ENCODE data around the gene CRELD1.
"Not testable (repeated sequence)": the region's sequence is repeated elsewhere in the genome, so short reads cannot be mapped to it uniquely, and the experiment has no call there.

Gene CRELD1

GRCh38 chr3:9935966-9936510 lies 2.4 kb downstream of the CRELD1 start:
- FAIRE-seq, result no peak

DNA sequence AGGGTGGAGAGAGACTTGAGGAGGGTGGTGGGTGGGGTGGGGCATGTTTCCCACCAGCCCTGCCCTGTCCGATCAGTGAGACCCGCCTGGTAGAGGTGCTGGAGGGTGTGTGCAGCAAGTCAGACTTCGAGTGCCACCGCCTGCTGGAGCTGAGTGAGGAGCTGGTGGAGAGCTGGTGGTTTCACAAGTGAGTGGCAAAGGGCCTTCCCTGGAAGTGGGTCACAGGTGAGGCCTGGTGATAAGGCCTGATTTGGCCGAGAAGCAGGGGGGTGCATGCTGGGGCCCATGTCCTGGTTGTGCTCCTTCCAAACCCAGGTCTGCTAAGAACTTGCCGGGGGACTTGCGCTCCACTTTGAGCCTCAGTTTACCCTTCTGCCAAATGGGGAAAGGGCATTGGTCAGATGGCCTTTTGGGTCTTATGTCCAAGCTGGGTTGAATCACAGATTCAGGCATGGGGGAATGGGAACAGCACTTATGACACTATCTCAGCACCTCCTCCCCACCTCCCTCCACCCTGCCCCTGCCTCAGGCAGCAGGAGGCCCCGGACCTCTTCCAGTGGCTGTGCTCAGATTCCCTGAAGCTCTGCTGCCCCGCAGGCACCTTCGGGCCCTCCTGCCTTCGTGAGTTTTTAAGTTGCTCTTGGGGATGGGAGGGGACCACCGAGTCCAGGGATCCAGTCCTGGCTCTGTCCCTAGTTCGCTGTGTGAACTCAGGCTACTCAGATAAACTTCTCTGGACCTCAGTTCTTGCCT lies 4.0 kb downstream of the CRELD1 start:
- FAIRE-seq, result no peak

GRCh38 chr3:9938966-9939365 lies 5.3 kb downstream of the CRELD1 start:
- no peak for FAIRE-seq

GRCh38 chr3:9939906-9940305 lies 6.3 kb downstream of the CRELD1 start:
- not testable (repeated sequence) for FAIRE-seq

GRCh38 chr3:9940746-9941145 lies 7.1 kb downstream of the CRELD1 start:
- no peak for FAIRE-seq

GRCh38 chr3:9942164-9942563 lies 8.5 kb downstream of the CRELD1 start:
- FAIRE-seq, result no peak

GRCh38 chr3:9942934-9943690 lies 9.5 kb downstream of the CRELD1 start:
- FAIRE-seq, result no peak

- no peak for FAIRE-seq
Measured at GRCh38 chr3:9944271-9944670, 10.6 kb downstream of the CRELD1 start.

DNA sequence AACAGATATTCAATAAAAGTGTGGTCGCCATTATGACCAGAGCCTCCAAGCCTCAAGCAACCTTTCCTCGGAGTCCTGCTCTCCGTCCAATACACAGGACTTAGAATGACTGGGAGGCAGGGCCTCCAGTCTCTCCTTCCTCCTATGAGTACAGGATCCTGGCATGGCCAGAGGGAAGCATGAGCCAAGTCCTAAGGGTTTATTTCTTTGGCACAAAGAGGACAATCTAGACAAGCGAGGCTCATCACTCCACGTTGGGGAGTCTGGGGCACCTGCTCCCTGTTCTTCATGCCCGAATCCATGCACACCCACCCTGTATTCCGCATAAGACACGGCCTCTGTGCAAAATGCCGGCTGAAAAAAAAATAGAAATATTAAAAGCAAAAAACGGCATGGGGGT lies 11.7 kb downstream of the CRELD1 start:
- FAIRE-seq, result no peak

GRCh38 chr3:9946112-9947024 lies 12.7 kb downstream of the CRELD1 start:
- no peak for FAIRE-seq

GRCh38 chr3:9947025-9947995 lies 13.7 kb downstream of the CRELD1 start:
- no peak for FAIRE-seq

DNA sequence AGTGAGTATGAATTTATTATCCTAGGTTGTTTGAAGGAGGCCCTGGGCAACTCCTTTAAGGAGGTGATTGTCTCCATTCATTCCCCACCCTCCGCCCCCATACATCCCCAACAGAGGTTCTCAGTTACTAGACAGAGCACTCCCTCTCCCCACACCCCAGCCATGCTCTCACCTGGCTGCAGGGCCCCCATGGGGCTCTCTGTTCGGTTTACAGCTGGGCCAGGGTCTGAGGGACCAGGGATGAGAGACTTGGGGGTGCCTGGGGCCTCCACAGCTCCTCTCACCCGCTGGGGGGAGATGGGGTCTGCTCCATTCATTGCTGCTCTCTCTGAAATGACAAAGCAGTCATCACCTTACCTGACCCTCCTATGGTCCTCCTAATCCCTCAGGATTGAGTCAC lies 15.0 kb downstream of the CRELD1 start:
- FAIRE-seq, result no peak

DNA sequence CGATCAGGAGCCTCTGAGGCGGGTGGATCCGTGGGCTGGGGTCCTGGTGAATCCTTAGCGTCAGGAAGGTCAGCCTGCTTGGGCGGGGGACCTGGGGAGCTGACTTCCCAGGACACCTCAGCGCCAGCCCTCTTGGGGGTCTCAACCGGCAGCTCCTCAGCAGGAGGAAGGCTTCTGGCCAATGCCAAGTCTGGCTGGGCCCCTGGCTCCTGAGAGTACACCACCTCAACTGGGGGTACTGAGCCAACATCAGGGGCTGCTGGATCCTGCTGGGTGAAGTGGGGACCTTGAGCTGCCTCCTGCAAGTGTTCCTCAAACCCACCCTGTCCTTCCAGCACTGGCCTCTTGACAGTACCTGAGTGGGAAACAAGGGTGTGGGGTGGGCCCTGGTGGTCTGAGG lies 15.5 kb downstream of the CRELD1 start:
- FAIRE-seq, result no peak

GRCh38 chr3:9949626-9950025 lies 16.0 kb downstream of the CRELD1 start:
- FAIRE-seq, result no peak

- no peak for FAIRE-seq
Measured at GRCh38 chr3:9951126-9951525, 17.5 kb downstream of the CRELD1 start.

- FAIRE-seq, result no peak
Measured at GRCh38 chr3:9951598-9951961, 17.9 kb downstream of the CRELD1 start.

- FAIRE-seq, result no peak
Measured at GRCh38 chr3:9951962-9952805, 18.6 kb downstream of the CRELD1 start, which contains the start of gene PRRT3. Gene PRRT3 (minus strand): TSS chr3:9952408. CDS start chr3:9950115, 2,293 bp downstream.

- no peak for FAIRE-seq
Measured at GRCh38 chr3:9955067-9955502, 21.5 kb downstream of the CRELD1 start.

DNA sequence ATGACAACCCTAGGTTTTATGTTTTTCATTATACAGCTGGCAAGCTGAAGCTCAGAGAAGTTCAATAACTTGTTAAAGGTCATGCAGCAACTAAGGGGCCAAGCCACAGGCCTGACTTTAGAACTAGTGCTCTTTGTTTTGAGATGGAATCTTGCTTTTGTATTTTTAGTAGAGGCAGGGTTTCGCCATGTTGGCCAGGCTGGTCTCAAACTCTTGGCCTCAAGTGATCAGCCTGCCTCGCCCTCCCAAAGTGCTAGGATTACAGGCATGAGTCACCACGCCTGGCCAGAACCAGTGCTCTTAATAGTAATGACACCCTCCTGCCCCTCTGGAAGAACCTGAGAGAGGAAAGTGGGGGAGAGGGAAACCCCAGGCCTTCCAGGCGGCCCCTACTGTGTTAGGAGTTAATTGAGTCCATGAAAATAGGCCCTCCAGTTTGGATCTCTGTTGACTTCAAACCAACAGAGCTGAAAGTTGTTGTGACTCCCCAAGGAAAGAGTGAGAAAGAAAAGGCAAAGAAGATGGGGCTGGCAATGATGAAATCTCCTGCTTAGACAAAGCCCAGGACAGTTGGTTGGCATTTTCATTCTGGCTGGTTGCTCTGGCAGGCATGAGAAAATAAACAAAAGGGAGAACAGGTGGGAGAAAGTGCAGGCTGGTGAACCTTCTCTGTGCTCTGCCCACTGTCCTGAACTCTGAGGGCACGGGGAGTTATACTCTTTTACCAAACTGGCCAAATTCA lies 22.1 kb downstream of the CRELD1 start:
- no peak for FAIRE-seq

GRCh38 chr3:9957214-9957613 lies 23.6 kb downstream of the CRELD1 start:
- no peak for FAIRE-seq
